Ramos (cell line): Measurements from ENCODE around the gene HDLBP.

Experiments used
- in situ Hi-C: fragments of 300-500 bp; cut with MboI; formaldehyde crosslinking; loops from one replicate; pipeline ENCODE4 v1.14.3; 2022; ENCODE audit warnings: low sequenced_read_pairs; ENCODE audit not compliant: unreplicated experiment

HDLBP gene

DNA sequence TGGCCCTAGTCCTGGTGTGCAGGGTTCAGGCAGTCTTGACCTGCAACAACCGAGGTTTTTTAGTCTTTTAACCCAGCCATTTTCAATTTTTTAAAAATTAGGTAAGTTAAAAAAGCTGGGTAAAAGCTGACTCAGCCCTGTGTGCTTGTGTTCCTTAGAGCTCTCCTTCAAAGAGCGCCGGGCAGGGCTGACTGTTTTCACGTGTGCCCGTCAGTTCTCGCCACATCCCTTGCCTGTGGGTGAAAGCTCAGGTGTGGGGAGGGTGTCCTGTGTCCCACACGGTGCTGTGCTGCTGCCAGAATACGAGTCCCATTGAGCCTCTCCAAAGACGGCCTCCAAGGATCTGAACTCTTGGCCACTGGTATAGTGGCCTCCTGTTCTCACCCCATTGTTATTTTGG, 132.3 kb downstream of the HDLBP start:
- in situ Hi-C loops, result no loop called here

DNA sequence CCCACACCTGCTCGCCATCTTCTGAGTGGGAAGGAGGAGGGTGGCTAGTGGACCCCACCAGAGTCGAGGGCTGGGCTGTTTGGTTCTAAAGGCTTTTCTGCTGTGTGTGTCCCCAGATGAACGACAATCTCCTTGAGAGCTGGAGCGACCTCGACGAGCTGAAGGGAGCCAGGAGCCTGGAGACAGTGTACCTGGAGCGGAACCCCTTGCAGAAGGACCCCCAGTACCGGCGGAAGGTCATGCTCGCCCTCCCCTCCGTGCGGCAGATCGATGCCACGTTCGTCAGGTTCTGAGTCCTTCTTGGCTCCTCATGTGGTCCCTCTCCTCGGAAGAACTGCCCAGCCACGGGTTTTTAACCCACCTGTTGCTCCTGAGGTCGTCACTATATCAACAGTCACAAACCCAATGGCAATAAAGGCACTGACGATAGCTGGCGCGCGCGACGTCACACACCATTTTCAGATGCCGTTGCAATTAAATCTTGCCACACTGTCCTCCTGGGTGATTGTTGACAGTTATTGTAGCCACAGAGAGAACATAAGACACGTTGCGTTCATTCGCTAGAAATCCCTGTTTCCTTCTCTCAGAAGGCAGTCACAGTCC, 132.8 kb downstream of the HDLBP start:
- in situ Hi-C loops, result no loop called here

DNA sequence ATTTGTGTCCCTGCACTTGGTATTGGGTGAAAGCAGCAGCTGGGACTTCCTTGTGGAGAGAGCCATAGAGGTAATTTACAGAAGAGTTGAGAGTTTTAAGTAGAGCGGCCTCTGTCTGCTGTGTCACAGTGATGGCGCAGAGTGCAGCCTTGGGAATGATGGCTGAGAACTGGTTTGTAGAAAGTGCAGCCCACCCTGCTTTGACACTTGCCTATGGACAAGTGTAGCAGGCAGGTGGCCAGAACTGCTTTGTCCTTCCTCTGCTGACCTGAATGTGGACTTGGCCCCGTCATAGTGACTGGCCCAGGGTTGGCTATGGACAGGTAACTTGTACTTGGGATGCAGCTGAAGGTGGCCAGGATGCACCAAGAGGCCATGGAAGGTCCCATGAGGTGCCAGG, 133.3 kb downstream of the HDLBP start:
- in situ Hi-C loops, result no loop called here

DNA sequence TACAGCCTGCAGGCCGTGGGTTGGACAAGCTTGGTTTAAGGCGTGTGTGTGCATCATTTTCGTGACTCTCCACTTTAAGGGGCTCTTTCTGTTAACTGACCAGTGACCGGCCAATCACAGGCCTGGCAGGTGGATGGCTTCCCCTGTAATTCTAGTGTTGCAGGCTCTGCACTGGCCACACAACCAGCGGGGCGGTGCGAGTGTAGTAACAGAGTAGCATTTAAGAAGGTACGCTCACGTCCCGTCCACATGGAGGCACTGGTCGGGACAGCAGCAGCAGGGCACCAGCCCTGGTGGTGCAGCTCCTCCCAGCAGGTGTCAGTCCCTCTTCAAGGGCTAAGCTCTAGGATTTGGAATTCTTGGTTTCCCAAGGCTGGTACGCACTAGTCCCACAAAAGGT, 135.0 kb downstream of the HDLBP start:
- in situ Hi-C loops, result no loop called here

DNA sequence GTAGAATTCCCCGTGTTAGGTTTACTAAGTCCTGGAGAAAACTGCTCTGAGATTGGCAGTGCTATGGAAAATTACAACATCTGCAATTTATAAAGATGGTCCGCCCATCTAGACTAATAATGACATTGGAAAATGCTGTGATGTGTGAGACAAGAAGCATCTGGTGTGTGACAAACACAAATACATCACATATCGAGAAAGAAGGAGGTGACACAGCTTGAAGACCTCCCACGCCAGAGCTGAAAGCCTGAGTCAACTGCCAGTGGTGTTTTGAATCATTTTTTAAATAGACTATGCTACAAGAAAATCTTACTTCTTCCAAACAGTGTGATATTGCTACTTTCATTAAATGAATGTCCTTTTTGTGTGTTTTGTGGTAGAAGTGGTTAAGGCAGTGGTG, 135.6 kb downstream of the HDLBP start:
- in situ Hi-C loops, result no loop called here

DNA sequence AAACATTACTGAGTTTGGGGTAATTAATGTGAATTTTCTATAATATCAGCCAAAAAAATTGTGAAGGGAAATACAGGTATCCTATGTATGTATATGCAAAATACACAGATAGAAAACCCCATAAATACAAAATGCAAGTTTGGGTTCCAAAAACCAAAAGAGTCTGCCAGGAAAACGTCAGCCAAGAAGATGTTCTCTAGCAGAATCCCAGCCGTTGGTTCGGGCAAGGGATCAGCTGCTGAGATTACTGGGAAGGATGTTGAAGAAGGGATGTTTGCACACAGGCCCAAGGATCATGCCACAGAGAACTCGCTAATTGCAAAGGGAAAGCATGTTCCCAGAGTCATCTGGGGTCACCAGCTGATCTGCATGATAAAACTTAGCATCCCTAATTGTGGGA, 136.5 kb downstream of the HDLBP start:
- in situ Hi-C loops, result no loop called here

DNA sequence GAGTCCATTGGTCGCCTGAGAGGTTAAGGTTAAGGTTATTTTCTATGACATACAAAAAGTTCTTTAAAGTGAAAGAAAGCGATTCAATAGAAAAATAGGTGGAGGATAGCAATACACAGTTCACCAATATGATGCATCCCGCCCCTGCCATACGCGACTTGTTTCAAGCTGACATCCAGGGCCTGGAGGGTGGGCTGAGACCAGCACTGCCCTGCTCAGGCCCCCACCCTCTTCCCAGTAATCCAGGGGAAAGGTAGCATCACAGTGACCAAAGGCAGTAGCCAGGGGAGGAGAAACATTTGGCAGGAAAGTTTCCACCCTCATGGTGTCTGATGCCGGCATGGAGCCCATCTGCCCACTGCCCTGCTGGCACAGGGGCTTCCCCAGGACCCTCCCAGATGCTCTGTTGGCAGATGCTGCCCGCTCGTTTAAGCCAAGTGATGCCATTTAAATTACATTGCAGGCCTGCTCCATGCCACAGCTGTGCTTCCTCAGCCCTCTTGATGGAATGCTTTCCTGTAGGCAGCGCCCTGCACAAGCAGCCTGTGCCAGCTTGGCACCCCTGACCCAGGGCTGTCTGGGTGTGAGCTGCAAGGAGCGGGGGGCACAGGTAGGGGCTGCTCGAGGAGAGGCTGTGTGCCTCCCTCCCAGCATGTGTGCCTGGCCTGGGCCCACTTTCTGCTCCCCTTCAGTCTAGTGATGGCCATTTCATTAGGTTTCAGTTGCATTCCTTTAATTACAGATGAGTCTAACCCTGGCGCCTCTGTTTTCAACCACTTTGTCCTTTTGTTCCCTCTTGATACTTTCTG, 137.7 kb downstream of the HDLBP start:
- in situ Hi-C loops, result no loop called here
